Progenitor cell of endocrine pancreas (in vitro differentiated cells): ENCODE results near the gene BHLHA9. TPM values are rescaled to one million over a fixed set of nuclear protein-coding genes. Genes with fewer than 3 reads are reported as not detected.
A peak's percentile ranks its signal among the peaks of the same experiment; 100 is the strongest.

Experiments used
- DNase-seq: peaks from one replicate; pipeline ENCODE4 v3.0.0; 2021; ENCODE audit warnings: low spot score; ENCODE audit not compliant: unreplicated experiment
- H3K27ac Mint-ChIP-seq: 2 replicates; pipeline ENCODE4 v1.8.0; 2021; ENCODE audit warnings: mild to moderate bottlenecking, moderate library complexity, mixed read lengths
- H3K27me3 Mint-ChIP-seq: 2 replicates; pipeline ENCODE4 v1.8.0; 2021; ENCODE audit warnings: mixed read lengths
- H3K36me3 Mint-ChIP-seq: 2 replicates; pipeline ENCODE4 v1.8.0; 2022; ENCODE audit warnings: mixed read lengths; ENCODE audit not compliant: insufficient read depth
- H3K4me1 Mint-ChIP-seq: 2 replicates; pipeline ENCODE4 v1.8.0; 2021; ENCODE audit warnings: low read depth, mixed read lengths
- H3K4me3 Mint-ChIP-seq: 2 replicates; pipeline ENCODE4 v1.8.0; 2021; ENCODE audit warnings: low read depth, mild to moderate bottlenecking, moderate library complexity, mixed read lengths
- H3K9me3 Mint-ChIP-seq: 2 replicates; pipeline ENCODE4 v1.8.0; 2021; ENCODE audit warnings: low read depth, mixed read lengths
- total RNA-seq: library from RNA; stranded (reverse); gene quantifications from 2 replicates; pipeline ENCODE4 v1.2.1, GENCODE V29; 2021
- TF ChIP-seq, protein P1 (sequence below): fragments of 200-600 bp; sonication (generic); IDR thresholded peaks from one replicate; pipeline ENCODE4 v1.5.0; 2021; ENCODE audit warnings: antibody characterized with exemption, mild to moderate bottlenecking; ENCODE audit not compliant: unreplicated experiment

The BHLHA9 gene
- total RNA-seq, 1 donor from 2014 or later: not detected

DNA sequence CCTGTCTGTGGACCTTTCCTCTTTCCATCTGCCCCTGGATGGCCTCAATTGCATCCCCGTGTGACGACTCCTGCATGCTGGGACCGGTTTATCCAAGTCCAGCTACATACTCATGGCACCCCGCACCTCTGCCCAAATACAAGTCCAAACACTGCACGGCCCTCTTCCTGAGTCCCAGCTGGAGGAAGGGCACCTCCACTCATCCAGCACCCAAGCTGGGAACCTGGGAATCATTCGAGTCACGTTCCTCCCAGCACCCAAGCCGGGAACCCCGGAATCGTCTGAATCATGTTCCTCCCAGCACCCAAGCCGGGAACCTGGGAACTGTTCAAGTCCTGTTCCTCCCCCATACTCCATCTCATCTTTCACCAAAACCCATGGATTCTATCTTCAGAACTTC lies 19.5 kb downstream of the BHLHA9 start:
- Mint-ChIP-seq H3K4me3 (no peak overlapping the region), H3K27me3 (peaks cover 18% of the 10 kb centered on the region)

DNA sequence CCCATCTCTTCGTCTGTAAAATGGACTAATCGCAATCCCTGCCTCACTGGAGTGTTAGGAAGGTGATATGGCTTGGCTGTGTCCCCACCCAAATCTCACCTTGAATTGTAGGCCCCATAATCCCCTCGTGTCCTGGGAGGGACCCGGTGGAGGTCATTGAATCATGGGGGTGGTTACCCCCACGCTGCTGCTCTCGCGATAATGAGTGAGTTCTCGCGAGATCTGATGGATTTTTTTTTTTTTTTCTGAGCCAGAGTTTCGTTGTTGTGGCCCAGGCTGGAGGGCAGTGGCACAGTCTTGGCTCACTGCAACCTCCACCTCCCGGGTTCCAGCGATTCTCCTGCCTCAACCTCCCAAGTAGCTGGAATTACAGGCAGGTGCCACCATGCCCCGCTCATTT lies 20.4 kb downstream of the BHLHA9 start:
- Mint-ChIP-seq H3K36me3 (peaks cover 2% of the 10 kb centered on the region), H3K27ac (no peak overlapping the region), H3K9me3 (peaks cover 13% of the 10 kb centered on the region), H3K4me1 (no peaks in the 10 kb centered on the region), H3K4me3 (no peak overlapping the region), H3K27me3 (peaks cover 18% of the 10 kb centered on the region)
- TF ChIP-seq, protein P1, sequence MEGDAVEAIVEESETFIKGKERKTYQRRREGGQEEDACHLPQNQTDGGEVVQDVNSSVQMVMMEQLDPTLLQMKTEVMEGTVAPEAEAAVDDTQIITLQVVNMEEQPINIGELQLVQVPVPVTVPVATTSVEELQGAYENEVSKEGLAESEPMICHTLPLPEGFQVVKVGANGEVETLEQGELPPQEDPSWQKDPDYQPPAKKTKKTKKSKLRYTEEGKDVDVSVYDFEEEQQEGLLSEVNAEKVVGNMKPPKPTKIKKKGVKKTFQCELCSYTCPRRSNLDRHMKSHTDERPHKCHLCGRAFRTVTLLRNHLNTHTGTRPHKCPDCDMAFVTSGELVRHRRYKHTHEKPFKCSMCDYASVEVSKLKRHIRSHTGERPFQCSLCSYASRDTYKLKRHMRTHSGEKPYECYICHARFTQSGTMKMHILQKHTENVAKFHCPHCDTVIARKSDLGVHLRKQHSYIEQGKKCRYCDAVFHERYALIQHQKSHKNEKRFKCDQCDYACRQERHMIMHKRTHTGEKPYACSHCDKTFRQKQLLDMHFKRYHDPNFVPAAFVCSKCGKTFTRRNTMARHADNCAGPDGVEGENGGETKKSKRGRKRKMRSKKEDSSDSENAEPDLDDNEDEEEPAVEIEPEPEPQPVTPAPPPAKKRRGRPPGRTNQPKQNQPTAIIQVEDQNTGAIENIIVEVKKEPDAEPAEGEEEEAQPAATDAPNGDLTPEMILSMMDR: no peak
- DNase-seq: no peak

More for the DNA sequence above, 19.5 kb downstream of the BHLHA9 start:
- TF ChIP-seq, protein P1: no peak
- Mint-ChIP-seq H3K36me3 (peaks cover 2% of the 10 kb centered on the region), H3K4me1 (no peaks in the 10 kb centered on the region), H3K27ac (peak overlapping the region; percentile 85), H3K9me3 (peaks cover 13% of the 10 kb centered on the region)
- DNase-seq: no peak

DNA sequence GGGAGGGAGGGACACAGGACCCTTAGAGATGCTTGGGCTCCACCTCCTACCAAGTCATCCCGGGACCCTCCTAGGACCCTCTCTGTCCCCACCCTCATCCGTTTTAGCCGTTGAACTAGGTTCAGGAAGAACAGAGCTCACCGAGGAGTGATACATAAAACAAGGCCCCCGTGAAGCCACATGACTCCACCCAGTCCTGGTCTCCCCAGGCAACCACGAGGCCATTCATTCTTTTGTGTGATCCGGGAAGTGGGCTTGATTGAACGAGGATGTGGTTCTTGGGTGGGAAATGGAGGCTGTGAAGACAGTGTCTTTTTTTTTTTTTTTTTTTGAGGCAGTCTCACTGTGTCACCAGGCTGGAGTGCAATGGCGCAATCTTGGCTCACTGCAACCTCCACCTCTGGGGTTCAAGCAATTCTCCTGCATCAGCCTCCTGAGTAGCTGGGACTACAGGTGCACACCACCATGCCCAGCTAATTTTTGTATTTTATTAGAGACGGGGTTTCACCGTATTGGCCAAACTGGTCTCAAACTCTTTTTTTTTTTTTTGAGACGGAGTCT lies 24.0 kb downstream of the BHLHA9 start:
- peaks cover 9% of the 10 kb centered on the region for H3K9me3 Mint-ChIP-seq
- peaks cover 2% of the 10 kb centered on the region for H3K36me3 Mint-ChIP-seq
- no peak overlapping the region for H3K27ac Mint-ChIP-seq
- no peak for DNase-seq
- TF ChIP-seq, protein P1: no peak
- no peaks in the 10 kb centered on the region for H3K4me1 Mint-ChIP-seq
- H3K4me3 Mint-ChIP-seq: no peak overlapping the region
- H3K27me3 Mint-ChIP-seq: peaks cover 41% of the 10 kb centered on the region

DNA sequence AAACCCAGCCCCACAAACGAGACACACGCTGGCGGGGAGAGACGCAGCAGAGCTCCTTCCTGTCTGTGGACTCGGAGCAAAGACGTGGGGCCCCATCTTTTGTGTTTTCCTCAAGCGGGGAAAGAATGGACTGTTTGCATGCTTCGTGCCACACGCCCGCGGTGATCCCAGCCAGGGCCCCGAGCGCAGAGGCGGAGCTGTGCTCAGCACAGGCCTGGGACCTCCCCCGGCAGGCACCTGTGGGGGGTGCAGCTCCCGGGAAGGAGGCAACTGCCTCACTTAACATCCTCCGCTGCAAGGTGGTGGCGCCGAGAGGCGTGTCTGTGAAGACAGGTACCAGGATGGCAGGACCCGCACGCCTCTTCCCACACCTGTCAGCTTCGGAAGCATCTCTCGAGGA lies 28.4 kb downstream of the BHLHA9 start:
- Mint-ChIP-seq H3K4me3 (no peak overlapping the region), H3K4me1 (no peaks in the 10 kb centered on the region), H3K9me3 (no peaks in the 10 kb centered on the region), H3K27me3 (peaks cover 36% of the 10 kb centered on the region), H3K27ac (no peak overlapping the region), H3K36me3 (no peaks in the 10 kb centered on the region)
- DNase-seq: peak; percentile 34
- TF ChIP-seq, protein P1: no peak

DNA sequence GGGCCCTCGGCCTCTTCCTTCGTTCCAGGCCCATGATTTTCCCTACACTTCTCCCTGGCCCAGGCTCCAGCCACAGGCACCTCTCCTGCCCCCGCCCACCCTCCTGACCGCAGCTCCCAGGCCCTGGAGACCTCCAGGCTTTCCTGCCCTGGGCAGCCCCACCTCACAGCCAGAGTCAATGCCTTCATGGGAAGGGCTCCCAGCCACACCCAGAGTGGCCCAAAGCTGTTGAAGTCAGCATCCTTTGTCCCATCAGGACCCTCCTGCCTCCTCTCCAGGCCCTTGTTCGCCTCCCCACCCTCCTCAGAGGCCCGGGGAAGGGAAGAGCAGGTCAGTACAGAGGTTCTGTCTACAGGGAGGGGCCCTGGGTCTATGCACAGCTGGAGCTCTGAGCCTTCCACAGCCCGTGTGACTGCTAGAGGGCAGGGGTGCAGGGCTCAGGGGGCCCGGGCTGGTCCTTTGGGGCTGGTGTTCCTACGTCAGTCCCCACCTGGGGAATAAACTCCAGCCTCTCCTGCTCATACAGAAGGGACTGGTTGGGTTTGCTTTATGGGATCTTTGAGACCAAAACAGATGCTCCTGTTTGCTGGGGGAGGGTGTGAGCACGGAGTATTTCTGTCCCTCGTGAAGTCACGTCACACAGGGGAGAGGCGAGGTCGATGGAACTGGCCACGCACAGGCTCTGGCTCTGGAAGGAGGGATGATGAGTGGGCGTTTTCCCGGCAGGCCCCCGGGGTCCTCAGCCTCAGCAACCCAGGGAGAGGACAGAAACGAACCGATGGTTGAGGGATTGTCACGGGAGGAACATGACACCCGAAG lies 29.5 kb downstream of the BHLHA9 start:
- Mint-ChIP-seq H3K27me3 (peaks cover 36% of the 10 kb centered on the region), H3K9me3 (no peaks in the 10 kb centered on the region), H3K4me3 (no peak overlapping the region), H3K36me3 (no peaks in the 10 kb centered on the region), H3K4me1 (peaks cover 3% of the 10 kb centered on the region), H3K27ac (no peak overlapping the region)
- TF ChIP-seq, protein P1: no peak
- no peak for DNase-seq
